Stomach (tissue), 4 donors: Measurements from ENCODE around the gene CNRIP1.

Experiments
- POLR2A ChIP-seq, 4 donors: fragments of 450-650 bp; IDR thresholded peaks; one replicate each; pipeline ENCODE4 v1.6.1; 2016; ENCODE audit warnings: antibody characterized with exemption in 4 of 4, control low read depth in 2 of 4, mild to moderate bottlenecking in 1 of 4, moderate library complexity in 1 of 4
- TF ChIP-seq, protein P1 (sequence below), 7 experiments: fragments of 450-650 bp in 4 of 7; fragments of 200-600 bp in 3 of 7; sonication (generic) in 3 of 7; IDR thresholded peaks; one replicate each; pipeline ENCODE4 v1.5.1; 2016 to 2019; ENCODE audit warnings: antibody characterized with exemption in 7 of 7, control low read depth in 2 of 7, mild to moderate bottlenecking in 1 of 7

DNA sequence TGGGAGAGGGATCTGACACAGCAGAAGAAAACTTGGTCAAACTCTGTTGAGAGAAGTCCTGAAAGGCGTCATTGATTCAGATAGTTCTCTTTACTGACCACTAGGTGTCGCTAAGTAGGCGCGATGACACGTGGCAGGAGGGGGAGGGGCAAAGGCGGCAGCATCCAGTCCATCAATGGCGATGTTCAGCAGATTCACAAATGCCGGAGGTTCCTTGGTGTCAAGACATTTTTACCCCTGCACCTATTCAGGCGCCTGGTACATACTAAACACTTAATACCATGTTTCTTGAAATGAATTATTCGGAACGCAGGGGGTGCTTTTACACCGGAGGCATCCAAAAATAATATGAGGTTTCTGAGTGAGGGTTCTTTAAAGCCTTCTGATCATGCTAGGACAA is 42.3 kb upstream of the CNRIP1 start:
- TF ChIP-seq POLR2A (IDR thresholded peaks at IDR 0.05): no peak
- TF ChIP-seq, protein P1, sequence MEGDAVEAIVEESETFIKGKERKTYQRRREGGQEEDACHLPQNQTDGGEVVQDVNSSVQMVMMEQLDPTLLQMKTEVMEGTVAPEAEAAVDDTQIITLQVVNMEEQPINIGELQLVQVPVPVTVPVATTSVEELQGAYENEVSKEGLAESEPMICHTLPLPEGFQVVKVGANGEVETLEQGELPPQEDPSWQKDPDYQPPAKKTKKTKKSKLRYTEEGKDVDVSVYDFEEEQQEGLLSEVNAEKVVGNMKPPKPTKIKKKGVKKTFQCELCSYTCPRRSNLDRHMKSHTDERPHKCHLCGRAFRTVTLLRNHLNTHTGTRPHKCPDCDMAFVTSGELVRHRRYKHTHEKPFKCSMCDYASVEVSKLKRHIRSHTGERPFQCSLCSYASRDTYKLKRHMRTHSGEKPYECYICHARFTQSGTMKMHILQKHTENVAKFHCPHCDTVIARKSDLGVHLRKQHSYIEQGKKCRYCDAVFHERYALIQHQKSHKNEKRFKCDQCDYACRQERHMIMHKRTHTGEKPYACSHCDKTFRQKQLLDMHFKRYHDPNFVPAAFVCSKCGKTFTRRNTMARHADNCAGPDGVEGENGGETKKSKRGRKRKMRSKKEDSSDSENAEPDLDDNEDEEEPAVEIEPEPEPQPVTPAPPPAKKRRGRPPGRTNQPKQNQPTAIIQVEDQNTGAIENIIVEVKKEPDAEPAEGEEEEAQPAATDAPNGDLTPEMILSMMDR (IDR thresholded peaks at IDR 0.05): peak in 5 of 7 experiments; percentile 42 to 80 (median 59)
